HCT116 (cell line): ENCODE measurements around the gene PSMA6. TPM values are rescaled to one million over a fixed set of nuclear protein-coding genes. Genes with fewer than 3 reads are reported as not detected.

Experiments
- ATAC-seq: fragments of 200-7000 bp; cut with Tn5 transposase; 2 replicates; pipeline ENCODE4 v1.9.1; 2020; ENCODE audit warnings: mild to moderate bottlenecking, moderate library complexity
- BruUV-seq: library from RNA; stranded (reverse); fragments of 400-500 nt; replicated peaks from 2 replicates; lab custom pipeline; 2021; lab: Mats Ljungman, UMichigan
- CTCF ChIA-PET: fragments of 300-600 bp; sonication (Branson Sonifier 250); formaldehyde crosslinking; loops from one replicate; lab custom pipeline; 2021; ENCODE audit warnings: antibody characterized with exemption; lab: Charles Lee
- POLR2A ChIA-PET: fragments of 300-600, 350-600 bp; sonication (Branson Sonifier 250); formaldehyde crosslinking; loops from one replicate; lab custom pipeline; 2021; ENCODE audit warnings: antibody characterized with exemption; lab: Charles Lee
- RAD21 ChIA-PET, 2 experiments: fragments of 300-600 bp; sonication (Branson Sonifier 250); formaldehyde crosslinking; loops; one replicate each; lab custom pipeline; 2023; ENCODE audit warnings: low total read pairs in 2 of 2; ENCODE audit not compliant: uncharacterized antibody in 2 of 2, unreplicated experiment in 2 of 2, low non-redundant PET in 1 of 2; lab: Charles Lee
- DNase-seq: peaks from one replicate; pipeline ENCODE4 v3.0.0-alpha.2; 2010; ENCODE audit warnings: low read depth, low spot score
- H2AFZ ChIP-seq: fragments of 200-600 bp; shearing (Covaris generic), sonication (generic); 2 replicates; pipeline ENCODE4 v1.6.1; 2017; ENCODE audit warnings: low read depth, mixed run types, mixed read lengths, antibody characterized with exemption, low read length; ENCODE audit not compliant: poor library complexity, severe bottlenecking
- H3K27ac ChIP-seq: 2 replicates; pipeline ENCODE4 v1.5.1; 2012; ENCODE audit warnings: low read depth, low read length
- H3K27me3 ChIP-seq: fragments of 200-600 bp; sonication (generic); 2 replicates; pipeline ENCODE4 v1.6.1; 2016; ENCODE audit warnings: mixed run types, low read length, mixed read lengths; ENCODE audit not compliant: insufficient read depth
- H3K36me3 ChIP-seq, 2 experiments: fragments of 200-500 bp in 1 of 2; fragments of 200-600 bp in 1 of 2; sonication (Bioruptor generic) in 1 of 2; sonication (generic) in 1 of 2; 2 replicates each; pipeline versions ENCODE4 v1.5.1 to v1.6.1; 2014 to 2016; ENCODE audit warnings: low read length in 2 of 2, inconsistent platforms in 1 of 2, mixed read lengths in 1 of 2, mixed run types in 1 of 2; ENCODE audit not compliant: insufficient read depth in 2 of 2, control insufficient read depth in 1 of 2
- H3K4me1 ChIP-seq, 2 experiments: fragments of 200-600 bp in 1 of 2; sonication (generic) in 1 of 2; 2 replicates each; pipeline versions ENCODE4 v1.5.1 to v1.6.1; 2012 to 2017; ENCODE audit warnings: low read length in 2 of 2, inconsistent platforms in 1 of 2, mild to moderate bottlenecking in 1 of 2, mixed read lengths in 1 of 2, mixed run types in 1 of 2, moderate library complexity in 1 of 2; ENCODE audit not compliant: insufficient read depth in 2 of 2, control insufficient read depth in 1 of 2
- H3K4me2 ChIP-seq: fragments of 200-600 bp; sonication (generic); 2 replicates; pipeline ENCODE4 v1.6.1; 2017; ENCODE audit warnings: mixed run types, low read length, mixed read lengths
- H3K4me3 ChIP-seq, 2 experiments: fragments of 200-600 bp in 1 of 2; sonication (generic) in 1 of 2; replicated peaks in 1 of 2; 2 replicates each; pipeline ENCODE4 v1.5.1; 2011 to 2016; ENCODE audit warnings: low read length in 2 of 2, control low read depth in 1 of 2, low read depth in 1 of 2, mild to moderate bottlenecking in 1 of 2, mixed read lengths in 1 of 2, mixed run types in 1 of 2
- H3K79me2 ChIP-seq: fragments of 200-600 bp; sonication (generic); 2 replicates; pipeline ENCODE4 v1.6.1; 2017; ENCODE audit warnings: mild to moderate bottlenecking, mixed run types, low read length, moderate library complexity, mixed read lengths; ENCODE audit not compliant: insufficient read depth
- H3K9ac ChIP-seq: fragments of 200-600 bp; sonication (generic); 2 replicates; pipeline ENCODE4 v1.6.1; 2016; ENCODE audit warnings: low read length, mixed read lengths
- H3K9me2 ChIP-seq: fragments of 200-600 bp; sonication (generic), shearing (Covaris generic); 2 replicates; pipeline ENCODE4 v1.6.1; 2017; ENCODE audit warnings: mixed run types, mild to moderate bottlenecking, moderate library complexity; ENCODE audit not compliant: insufficient read depth
- H3K9me3 ChIP-seq, 2 experiments: fragments of 200-500 bp in 1 of 2; fragments of 200-600 bp in 1 of 2; sonication (Bioruptor generic) in 1 of 2; sonication (generic) in 1 of 2; 2 replicates each; pipeline ENCODE4 v1.6.1; 2014 to 2017; ENCODE audit warnings: low read length in 2 of 2, mixed read lengths in 2 of 2, inconsistent platforms in 1 of 2, low read depth in 1 of 2, mild to moderate bottlenecking in 1 of 2, mixed run types in 1 of 2, moderate library complexity in 1 of 2; ENCODE audit not compliant: control insufficient read depth in 1 of 2, insufficient read depth in 1 of 2
- H4K20me1 ChIP-seq: fragments of 200-600 bp; sonication (generic), shearing (Covaris generic); 2 replicates; pipeline ENCODE4 v1.6.1; 2017; ENCODE audit warnings: mixed run types, mild to moderate bottlenecking, moderate library complexity; ENCODE audit not compliant: insufficient read depth
- ATF3 ChIP-seq: IDR thresholded peaks from 2 replicates; pipeline ENCODE4 v1.6.1; 2012
- CBX3 ChIP-seq: IDR thresholded peaks from 2 replicates; pipeline ENCODE4 v1.6.1; 2012; ENCODE audit warnings: low read depth
- CEBPB ChIP-seq: IDR thresholded peaks from 2 replicates; pipeline ENCODE4 v1.6.1; 2012; ENCODE audit warnings: low read depth
- CTCF ChIP-seq, 3 experiments: fragments of 200-600 bp in 1 of 3; sonication (generic) in 1 of 3; IDR thresholded peaks in 2 of 3; conservative IDR thresholded peaks in 1 of 3; 2 replicates each; pipeline ENCODE4 v1.5.1; 2012 to 2017; ENCODE audit warnings: low read depth in 2 of 3, low read length in 2 of 3, antibody characterized with exemption in 1 of 3, borderline replicate concordance in 1 of 3, control low read depth in 1 of 3, mild to moderate bottlenecking in 1 of 3, mixed read lengths in 1 of 3, mixed run types in 1 of 3, moderate library complexity in 1 of 3; ENCODE audit not compliant: insufficient read depth in 1 of 3
- EGR1 ChIP-seq: IDR thresholded peaks from 2 replicates; pipeline ENCODE4 v1.6.1; 2012; ENCODE audit warnings: low read depth
- EZH2 ChIP-seq: fragments of 200-600 bp; sonication (generic); IDR thresholded peaks from 2 replicates; pipeline ENCODE4 v1.6.1; 2017; ENCODE audit warnings: antibody characterized with exemption, mixed run types
- EZH2phosphoT487 ChIP-seq: fragments of 200-600 bp; IDR thresholded peaks from 2 replicates; pipeline ENCODE4 v1.6.1; 2018; ENCODE audit warnings: antibody characterized with exemption, borderline replicate concordance
- FOSL1 ChIP-seq: IDR thresholded peaks from 2 replicates; pipeline ENCODE4 v1.6.1; 2012; ENCODE audit warnings: low read depth
- MAX ChIP-seq: IDR thresholded peaks from 2 replicates; pipeline ENCODE4 v1.6.1; 2012
- POLR2A ChIP-seq: IDR thresholded peaks from 2 replicates; pipeline ENCODE4 v1.7.0; 2011; ENCODE audit warnings: borderline replicate concordance; ENCODE audit not compliant: insufficient read depth, insufficient read length; ENCODE audit errors: extremely low read depth
- POLR2AphosphoS5 ChIP-seq: IDR thresholded peaks from 2 replicates; pipeline ENCODE4 v1.6.1; 2011; ENCODE audit warnings: mild to moderate bottlenecking, low read depth, low read length, moderate library complexity
- RAD21 ChIP-seq: IDR thresholded peaks from 2 replicates; pipeline ENCODE4 v1.6.1; 2012; ENCODE audit warnings: low read depth, mild to moderate bottlenecking
- SIN3A ChIP-seq: IDR thresholded peaks from 2 replicates; pipeline ENCODE4 v1.6.1; 2012; ENCODE audit warnings: low read depth
- SP1 ChIP-seq: IDR thresholded peaks from 2 replicates; pipeline ENCODE4 v1.6.1; 2012; ENCODE audit warnings: low read depth
- SRF ChIP-seq: IDR thresholded peaks from 2 replicates; pipeline ENCODE4 v1.6.1; 2012; ENCODE audit warnings: low read depth
- TCF7L2 ChIP-seq: IDR thresholded peaks from 2 replicates; pipeline ENCODE4 v1.7.0; 2011; ENCODE audit warnings: borderline replicate concordance, inconsistent platforms; ENCODE audit not compliant: insufficient read depth, insufficient read length; ENCODE audit errors: extremely low read depth
- YY1 ChIP-seq: IDR thresholded peaks from 2 replicates; pipeline ENCODE4 v1.6.1; 2011; ENCODE audit warnings: low read length, low read depth, moderate library complexity, mild to moderate bottlenecking; ENCODE audit not compliant: insufficient replicate concordance; ENCODE audit errors: extremely low read depth
- ZBTB33 ChIP-seq: IDR thresholded peaks from 2 replicates; pipeline ENCODE4 v1.6.1; 2011; ENCODE audit warnings: mild to moderate bottlenecking, low read length, moderate library complexity; ENCODE audit not compliant: insufficient replicate concordance; ENCODE audit errors: extremely low read depth
- ZFX ChIP-seq: fragments of 450-650 bp; IDR thresholded peaks from 2 replicates; pipeline ENCODE4 v1.6.1; 2017
- ZNF274 ChIP-seq: fragments of 200-500 bp; sonication (Bioruptor generic); IDR thresholded peaks from 2 replicates; pipeline ENCODE4 v1.6.1; 2014; ENCODE audit warnings: mild to moderate bottlenecking, low read depth, low read length, inconsistent platforms
- intact Hi-C: fragments of 100-400 bp; cut with micrococcal nuclease; formaldehyde crosslinking; loops from 2 replicates; pipeline ENCODE4 v1.10.0; 2022
- total RNA-seq: library from RNA; stranded (reverse); gene quantifications from one replicate; pipeline ENCODE4 v1.2.1, GENCODE V29; 2021; ENCODE audit not compliant: unreplicated experiment

The PSMA6 gene
- total RNA-seq, 1 experiment from 2014 or later, result 194 TPM

- no peaks in the 10 kb centered on the region for H3K9me2 ChIP-seq
- POLR2A ChIA-PET, result no interaction called here
- no peak overlapping the region for H2AFZ ChIP-seq
- no peaks in the 10 kb centered on the region for H3K4me1 ChIP-seq
- BruUV-seq, result no TSS peak
- H3K36me3 ChIP-seq, result no peaks in the 10 kb centered on the region
- H4K20me1 ChIP-seq, result no peaks in the 10 kb centered on the region
- RAD21 ChIA-PET, result no interaction called here
- H3K4me2 ChIP-seq, result no peak overlapping the region
- no peak overlapping the region for H3K27ac ChIP-seq
- intact Hi-C loops, result no loop called here
- no peak for DNase-seq
- TF ChIP-seq SIN3A (no peak), EZH2 (no peak), RAD21 (no peak), EZH2phosphoT487 (no peak), YY1 (no peak), SP1 (no peak), FOSL1 (no peak), ZNF274 (no peak), SRF (no peak), TCF7L2 (no peak), ATF3 (no peak), ZFX (no peak), MAX (no peak), CBX3 (no peak), CEBPB (no peak), CTCF (IDR thresholded peaks at IDR 0.05 in 2 of 3, conservative IDR thresholded peaks at IDR 0.05 in 1 of 3; ENCODE audit: borderline replicate concordance in 1 of 3, insufficient read depth in 1 of 3, low read depth in 2 of 3, low read length in 2 of 3) (no peak), POLR2A (no peak), POLR2AphosphoS5 (no peak), ZBTB33 (no peak), EGR1 (no peak)
- no peak overlapping the region for H3K9ac ChIP-seq
- H3K27me3 ChIP-seq, result no peaks in the 10 kb centered on the region
- no peaks in the 10 kb centered on the region for H3K79me2 ChIP-seq
- no peak overlapping the region for H3K4me3 ChIP-seq
- CTCF ChIA-PET, result interaction anchor here (1.1 kb wide), 1 partner anchor 19 kb away, joined by 3 read pairs; no protein-coding TSS in a partner anchor
- no peaks in the 10 kb centered on the region for H3K9me3 ChIP-seq
- ATAC-seq, result no peak
These were observed 43.8 kb upstream of the PSMA6 start for GRCh38 chr14:35248476-35248788.
